RKO (cell line): ENCODE results near the gene EIF5A.

Source experiments
- DNase-seq: peaks from one replicate; pipeline ENCODE4 v3.0.0-alpha.2; 2016; ENCODE audit warnings: low spot score

The EIF5A gene

DNA sequence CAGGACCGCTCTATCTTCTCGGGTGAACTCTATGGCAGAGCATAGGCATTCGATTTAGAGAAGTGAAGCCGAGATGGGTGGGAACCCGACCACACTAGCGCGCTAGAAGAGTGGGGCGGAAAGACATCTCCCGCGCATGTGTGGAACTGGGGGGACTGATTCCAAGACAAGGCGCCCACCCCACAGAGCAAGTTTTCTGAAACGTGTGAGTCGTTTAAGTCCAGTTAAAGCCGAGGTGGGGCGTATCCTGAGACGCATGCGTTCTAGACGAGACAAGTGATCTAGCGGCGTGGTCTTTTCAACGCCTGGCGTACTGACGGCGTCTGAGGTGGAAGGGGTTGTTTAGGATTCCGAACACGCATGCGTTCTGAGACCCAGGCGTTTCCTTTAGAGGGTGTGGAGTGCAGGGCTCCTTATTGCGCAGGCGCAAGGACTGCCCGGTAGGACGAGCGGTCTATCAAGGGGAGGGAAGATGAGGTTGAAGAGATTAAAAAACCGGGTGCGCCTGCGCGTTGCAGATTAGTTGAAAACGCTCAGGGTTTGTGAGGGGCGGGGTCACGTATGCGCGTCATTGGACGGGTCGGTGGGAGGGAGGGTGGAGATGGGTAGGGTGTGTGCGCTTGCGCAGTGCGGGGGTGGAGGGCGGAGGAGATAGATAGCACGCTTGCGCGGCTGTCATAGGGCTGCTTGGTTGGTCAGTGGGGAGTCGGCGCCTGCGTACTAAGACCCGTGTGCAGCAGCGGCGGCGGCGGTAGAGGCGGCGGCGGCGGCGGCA, at the start of gene EIF5A:
EIF5A (plus strand) TSS at position 718 of the 775 bp plus-strand sequence. CDS start 2,008 bp downstream, outside the sequence.
- DNase-seq = peak; percentile 100

DNA sequence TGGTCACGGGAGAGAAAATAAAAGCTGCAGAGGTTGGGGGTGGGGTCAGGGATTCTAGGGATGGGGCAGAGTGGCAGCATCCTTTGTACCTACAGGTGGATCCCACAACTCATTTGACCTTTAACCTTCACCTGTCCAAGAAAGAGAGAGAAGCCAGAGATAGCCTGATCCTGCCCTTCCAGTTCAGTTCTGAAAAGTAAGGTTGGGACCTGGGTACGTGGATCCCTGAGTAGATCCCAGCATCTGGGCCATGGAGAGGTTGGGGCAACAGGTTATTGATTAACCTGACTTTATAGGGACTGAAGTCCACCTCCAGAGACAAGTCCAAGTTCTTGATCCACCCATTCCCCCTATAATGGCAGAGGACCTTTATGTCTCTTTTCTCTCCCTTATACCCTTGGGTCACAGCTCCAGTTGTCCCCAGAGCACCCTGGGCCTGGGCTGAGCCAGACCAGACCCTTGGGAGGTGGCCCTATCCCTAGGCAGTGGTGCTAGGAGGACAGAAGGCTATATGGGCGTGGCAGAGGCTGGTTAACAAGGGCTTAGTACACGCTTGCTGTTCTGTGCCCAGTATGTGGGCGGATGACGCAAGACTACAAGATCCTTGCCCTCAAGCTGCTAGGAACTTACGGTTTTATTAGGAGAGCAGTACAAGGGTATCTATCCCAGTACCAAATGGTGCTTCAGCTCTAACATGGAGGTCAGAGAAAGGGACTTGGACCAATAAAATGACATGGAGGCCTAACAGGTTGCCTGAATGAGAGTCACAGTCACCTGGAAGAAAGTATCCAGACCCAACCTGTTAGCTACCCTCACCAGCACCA, 48.5 kb upstream of the EIF5A start:
- peak; percentile 57 for DNase-seq

DNA sequence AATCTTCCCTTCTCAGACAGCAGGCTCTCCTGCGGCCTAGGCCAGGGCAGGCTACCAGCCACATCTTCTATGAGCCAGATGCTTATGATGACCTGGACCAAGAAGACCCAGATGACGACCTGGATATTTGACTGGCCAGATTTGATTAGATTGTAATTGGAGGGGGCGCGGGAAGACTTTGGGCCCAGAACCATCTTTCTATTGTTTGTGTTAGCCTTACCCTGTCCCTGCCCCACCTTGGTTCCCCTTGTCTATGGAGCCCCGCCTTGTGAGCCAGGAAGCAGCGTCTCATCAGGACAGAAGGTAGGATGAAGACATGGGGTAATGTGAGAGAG, 47.9 kb upstream of the EIF5A start:
- DNase-seq = no peak

DNA sequence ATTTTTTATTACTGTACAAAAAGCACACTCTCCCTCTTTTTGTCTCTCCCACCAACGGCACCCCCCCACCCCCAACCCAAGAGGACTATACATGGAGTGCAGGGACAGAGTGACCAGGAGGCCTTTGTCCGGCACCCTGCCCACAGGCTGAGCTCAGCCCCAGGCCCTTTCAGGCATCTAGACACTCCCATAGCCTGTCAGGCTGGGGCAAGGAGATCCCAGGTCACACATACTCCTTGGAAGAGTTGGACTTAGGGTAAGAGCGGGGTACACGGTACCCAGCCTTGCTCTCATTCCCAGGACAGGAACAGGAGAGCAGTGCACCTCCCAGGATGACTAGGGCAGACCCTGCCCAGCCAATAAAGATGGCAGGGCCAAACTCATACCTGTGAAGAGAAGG, 47.3 kb upstream of the EIF5A start:
- no peak for DNase-seq

DNA sequence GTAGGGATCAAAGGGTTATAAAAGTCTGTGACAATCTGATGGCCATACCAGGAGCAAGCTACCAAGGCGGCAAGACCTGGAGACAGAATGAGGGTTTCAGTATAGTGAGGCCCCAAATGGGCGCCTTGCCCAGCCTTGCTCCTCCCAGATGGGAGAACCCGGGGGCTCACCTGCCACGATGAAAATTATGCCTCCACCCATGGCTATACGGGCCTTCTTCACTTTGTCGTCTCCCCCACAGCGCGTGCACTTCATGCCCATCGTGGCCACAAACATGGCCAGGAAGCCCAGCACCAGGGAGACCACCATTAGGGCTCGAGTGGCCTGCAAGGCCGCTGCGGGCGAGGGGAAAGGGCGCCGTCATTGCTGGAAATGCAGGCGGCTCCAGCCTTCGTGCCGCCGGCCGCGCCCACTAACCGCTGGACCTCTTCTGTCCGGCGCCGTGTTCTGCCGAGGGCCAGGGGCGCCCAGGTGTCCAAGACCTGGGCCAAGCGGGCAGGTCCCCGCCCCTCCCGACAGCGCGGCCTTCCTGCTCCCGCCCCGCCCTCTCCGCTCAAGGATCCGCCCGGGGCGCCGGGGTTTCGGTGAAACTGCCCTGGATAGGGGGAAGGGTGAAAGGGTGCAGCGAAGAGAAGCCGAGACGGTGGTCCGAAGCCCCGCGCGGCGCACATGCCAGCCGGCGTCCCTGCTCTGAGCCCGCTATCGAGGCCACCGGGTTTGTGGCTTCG, 46.6 kb upstream of the EIF5A start:
- DNase-seq = peak; percentile 42

DNA sequence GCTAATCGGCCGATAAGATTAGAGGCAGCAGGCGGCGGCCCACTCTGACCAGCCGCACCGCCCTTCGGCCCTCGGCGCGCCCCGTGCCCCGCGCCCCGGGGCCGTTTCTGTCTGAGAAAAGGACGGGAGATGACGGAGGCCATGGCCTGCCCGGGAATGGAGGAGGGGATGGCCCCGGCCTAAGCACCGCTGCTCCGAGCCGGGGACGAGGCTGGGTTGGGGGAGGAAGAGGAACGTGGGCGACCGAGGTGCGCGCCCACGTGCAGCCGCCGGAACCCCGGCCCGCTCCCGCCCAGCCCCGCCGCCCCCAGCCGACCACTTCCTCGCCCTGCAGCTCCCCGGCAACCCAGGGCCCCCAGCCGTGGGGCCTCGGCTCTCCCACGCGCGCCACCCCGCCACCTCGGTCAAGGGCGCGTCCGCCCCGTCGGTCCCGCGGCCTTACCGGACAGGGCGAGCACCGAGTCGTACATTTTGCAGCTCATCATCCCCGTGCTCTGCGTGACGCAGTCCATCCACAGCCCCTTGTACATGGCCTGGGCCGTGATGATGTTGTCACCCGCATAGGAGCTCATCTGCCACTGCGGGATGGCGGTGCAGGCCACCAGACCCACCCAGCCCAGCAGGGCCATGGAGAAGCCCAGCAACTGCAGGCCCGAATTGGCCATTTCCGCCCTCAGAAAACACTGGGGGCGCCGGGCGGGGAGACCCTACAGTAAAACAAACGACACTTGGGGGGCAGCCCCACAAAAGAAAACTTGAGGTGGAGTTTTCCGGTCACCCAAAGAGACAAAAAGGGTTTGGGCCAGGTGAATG, 45.8 kb upstream of the EIF5A start:
- no peak for DNase-seq

DNA sequence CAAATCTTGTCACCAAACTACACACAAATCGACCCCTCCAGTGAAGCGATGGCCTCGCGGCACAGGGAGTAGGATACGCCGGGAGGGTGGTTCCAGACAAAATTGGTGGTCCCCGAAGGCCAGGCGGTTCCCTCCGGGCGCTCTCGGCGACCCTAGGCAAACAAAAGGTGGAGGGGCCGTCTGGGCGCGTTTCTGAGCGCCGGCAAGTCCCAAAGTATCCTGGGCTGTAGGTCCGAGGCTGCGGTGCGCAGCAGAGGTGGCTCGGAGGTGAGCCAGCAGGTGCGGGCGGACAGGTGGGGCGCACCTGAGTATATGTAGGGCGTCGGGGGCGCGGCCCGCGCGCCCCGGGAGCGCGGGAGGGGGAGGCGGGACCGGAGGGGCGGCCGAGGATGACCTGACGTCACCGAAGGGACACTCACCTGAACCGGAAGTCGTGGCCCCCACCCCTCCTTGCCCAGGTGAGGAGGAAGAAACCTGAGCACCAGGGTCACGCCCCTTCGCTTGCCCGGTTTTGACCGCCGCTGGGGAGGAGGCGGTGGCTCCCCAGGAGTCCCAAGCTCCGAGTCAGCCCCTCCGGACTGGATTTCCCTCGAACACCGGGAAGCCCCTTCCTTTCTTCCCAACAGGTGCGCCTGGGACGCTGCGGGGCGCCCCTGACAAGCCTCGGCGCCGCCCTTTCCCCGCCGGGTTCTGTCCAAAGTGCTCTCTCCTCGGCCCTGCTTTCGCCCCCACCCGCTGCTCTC, 45.1 kb upstream of the EIF5A start, which contains the start of gene CLDN7:
CLDN7 (minus strand) TSS at position 287 of the 743 bp plus-strand sequence. CDS start 435 bp downstream, outside the sequence.
- no peak for DNase-seq

DNA sequence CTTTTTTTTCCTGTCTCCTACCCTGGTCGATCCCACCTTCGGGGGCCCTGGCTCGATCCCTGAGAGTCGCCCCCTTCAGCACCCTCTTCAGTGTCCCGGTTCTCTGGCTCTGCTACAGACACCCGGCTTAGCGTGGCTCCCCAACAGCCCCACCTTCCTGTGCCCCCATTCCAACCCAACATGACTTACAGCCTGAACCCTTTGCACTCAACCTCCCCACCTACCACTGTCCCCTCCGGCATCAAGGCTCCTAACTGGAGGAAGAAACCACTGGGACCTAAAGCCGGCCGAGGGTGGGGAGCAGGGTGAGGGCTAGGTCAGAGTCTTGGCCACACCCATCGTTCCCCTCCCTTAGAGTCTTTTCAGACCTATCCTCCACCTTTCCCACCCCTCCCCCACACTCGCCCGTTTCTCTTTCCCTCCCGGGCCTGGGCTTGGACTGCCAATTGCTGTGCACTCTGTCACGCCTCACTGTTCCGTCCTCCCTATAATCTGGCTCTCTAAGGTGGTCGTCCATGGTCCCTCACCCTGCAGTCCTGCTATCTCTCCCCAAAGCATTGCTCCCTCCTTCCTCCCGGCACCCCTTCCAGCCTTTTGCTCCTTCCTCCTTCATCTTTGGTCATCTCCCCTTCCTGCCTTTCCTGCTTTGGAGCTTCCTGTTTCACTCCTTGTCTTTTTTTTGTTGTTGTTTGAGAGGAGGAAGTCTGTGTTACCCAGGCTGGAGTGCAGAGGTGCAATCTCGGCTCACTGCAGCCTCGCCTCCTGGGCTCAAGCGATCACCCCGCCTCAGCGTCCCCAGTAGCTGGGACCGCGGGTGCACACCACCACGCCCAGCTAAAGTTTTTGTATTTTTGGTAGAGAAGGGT, 44.3 kb upstream of the EIF5A start:
- no peak for DNase-seq

DNA sequence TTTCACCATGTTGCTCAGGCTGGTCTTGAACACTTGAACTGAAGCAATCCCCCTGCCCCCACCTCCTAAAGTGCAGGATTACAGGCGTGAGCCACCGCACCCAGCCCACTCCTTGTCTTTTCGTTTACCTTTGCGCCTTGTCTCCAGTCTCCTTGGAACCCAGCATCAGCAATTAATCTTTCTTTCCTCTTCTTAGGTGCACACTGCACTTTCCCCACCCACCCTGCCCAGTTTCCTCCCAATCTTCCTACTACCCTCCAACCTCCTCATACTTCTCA, 43.7 kb upstream of the EIF5A start:
- DNase-seq = no peak

DNA sequence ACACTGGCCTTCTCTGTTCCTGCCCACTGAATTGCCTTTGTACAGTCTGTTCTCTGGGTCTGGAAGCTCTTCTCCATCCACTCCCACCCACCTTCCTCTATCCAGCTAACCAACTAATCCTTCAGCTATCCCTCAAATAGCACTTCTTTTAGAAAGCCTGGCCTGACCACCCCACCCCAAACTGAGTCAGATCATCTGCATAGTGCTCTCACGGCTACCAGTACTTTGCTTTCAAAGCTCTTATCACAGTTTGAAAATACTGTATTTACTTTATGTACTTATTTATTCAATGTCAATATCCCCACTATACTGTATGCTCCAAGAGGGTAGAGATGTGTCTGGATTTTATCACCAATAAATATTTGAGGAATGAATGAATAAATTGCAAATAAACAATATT, 40.6 kb upstream of the EIF5A start:
- no peak for DNase-seq

DNA sequence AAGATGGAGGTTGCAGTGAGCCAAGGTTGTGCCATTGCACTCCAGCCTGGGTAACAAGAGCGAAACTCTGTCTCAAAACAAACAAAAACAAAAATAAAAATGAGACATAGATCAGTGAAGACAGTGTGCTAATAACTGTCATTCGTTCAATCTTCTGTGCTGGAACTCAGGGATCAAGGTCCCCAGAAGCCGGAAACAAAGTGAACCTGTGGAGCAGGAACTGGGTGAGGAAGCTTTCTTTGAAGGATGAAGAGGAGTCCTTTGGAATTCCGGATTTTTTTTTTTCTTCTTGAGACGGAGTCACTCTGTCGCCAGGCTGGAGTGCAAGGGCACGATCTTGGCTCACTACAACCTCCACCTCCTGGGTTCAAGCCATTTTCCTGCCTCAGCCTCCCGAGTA, 28.0 kb upstream of the EIF5A start:
- DNase-seq = no peak

DNA sequence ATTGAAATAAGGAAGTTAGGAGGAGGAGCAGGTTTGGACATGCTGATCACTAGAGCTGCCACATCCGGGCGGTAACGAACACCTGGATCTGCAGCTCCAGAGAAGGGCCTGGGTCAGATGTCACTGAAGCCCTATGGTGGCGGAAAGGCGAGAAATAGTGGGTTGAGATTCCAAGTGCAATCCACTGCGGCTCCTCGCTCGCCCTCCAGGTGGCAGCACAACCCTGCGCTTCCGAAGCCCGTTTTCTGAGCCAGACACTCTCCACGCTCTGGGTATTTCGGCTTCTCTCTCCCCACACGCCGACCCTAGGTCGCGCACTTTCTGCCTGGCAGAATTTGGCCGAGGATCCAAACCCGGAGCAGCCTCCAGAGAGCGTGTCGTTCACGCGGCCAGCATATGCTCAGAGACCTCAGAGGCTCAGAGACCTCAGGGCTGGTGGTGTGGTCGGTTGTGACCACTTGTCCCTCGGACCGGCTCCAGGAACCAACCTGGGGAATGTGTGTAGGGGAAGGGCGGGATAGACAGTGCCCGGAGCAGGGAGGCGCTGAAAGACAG, 26.8 kb upstream of the EIF5A start:
- DNase-seq = peak; percentile 89

DNA sequence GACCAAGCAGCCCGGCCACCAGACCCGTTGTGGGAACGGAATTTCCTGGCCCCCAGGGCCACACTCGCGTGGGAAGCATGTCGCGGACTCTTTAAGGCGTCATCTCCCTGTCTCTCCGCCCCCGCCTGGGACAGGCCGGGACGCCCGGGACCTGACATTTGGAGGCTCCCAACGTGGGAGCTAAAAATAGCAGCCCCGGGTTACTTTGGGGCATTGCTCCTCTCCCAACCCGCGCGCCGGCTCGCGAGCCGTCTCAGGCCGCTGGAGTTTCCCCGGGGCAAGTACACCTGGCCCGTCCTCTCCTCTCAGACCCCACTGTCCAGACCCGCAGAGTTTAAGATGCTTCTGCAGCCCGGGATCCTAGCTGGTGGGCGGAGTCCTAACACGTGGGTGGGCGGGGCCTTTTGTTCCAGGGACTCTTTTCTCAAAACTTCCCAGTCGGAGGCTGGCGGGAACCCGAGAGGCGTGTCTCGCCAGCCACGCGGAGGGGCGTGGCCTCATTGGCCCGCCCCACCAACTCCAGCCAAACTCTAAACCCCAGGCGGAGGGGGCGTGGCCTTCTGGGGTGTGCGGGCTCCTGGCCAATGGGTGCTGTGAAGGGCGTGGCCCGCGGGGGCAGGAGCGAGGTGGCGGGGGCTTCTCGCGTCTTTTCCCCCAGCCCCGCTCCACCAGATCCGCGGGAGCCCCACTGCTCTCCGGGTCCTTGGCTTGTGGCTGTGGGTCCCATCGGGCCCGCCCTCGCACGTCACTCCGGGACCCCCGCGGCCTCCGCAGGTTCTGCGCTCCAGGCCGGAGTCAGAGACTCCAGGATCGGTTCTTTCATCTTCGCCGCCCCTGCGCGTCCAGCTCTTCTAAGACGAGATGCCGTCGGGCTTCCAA, 26.1 kb upstream of the EIF5A start, which contains the start of gene SLC2A4:
SLC2A4 (plus strand) TSS at position 645 of the 879 bp plus-strand sequence; CDS start at position 862, 217 bp downstream.
- peak; percentile 94 for DNase-seq

DNA sequence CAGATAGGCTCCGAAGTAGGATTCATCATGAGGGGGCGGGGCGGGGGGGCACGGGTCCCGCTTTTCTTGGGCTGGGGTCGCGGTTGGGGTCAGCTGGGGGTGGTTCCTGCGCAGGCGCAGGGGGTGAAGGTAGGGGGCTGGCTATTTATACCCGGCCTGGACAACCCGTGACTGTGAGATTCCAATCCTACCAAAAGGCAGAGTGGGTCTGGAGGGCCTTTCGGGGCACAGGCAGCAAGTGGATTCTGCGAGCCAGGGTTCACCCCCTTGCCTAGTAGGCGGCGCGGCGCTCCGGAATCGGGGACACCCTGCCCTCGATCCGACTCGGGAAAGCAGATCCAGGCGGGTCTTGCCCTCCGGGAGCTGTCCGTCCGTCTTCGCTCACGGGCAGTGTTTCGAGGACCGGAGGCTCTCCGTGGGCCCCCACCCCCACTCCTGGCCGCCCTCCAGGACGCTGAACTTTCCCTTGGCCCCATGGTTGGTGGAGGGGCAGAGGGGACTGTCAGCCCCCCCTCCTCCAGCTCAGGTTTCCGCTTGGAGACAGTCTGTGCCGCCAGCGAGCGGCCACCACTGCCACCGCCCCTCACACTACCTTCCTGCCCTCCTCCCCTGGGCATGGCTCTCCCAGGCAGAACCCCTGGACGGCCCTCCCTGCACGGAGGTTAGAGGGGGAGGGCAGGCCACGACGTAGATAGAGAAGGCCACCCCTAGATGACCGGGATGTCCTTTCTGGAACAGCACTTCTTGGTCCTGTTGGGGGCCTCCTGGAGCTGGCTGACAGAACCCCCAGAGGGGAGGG, 25.3 kb upstream of the EIF5A start:
- DNase-seq = no peak

DNA sequence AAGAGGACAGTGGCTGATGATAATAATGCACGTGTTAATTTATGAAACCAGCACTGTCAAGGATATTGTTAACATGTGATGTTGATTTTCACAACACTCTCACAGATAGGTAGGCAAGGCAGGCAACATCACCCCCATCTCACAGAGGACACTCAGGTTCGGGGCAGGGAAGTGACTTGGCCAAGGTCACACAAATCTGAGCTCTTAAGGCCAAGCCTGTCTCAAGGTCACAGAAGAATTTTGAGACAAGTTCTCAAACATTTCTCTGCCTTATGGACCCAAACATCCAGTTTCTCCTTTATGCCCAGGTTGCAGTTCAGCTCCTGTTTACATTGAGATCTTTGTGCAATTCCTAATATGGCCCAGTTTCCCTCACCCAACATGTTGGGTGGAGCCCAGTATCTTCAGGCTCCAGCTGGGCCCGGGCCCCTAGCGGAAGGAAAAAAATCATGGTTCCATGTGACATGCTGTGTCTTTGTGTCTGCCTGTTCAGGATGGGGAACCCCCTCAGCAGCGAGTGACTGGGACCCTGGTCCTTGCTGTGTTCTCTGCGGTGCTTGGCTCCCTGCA, 24.6 kb upstream of the EIF5A start:
- no peak for DNase-seq

DNA sequence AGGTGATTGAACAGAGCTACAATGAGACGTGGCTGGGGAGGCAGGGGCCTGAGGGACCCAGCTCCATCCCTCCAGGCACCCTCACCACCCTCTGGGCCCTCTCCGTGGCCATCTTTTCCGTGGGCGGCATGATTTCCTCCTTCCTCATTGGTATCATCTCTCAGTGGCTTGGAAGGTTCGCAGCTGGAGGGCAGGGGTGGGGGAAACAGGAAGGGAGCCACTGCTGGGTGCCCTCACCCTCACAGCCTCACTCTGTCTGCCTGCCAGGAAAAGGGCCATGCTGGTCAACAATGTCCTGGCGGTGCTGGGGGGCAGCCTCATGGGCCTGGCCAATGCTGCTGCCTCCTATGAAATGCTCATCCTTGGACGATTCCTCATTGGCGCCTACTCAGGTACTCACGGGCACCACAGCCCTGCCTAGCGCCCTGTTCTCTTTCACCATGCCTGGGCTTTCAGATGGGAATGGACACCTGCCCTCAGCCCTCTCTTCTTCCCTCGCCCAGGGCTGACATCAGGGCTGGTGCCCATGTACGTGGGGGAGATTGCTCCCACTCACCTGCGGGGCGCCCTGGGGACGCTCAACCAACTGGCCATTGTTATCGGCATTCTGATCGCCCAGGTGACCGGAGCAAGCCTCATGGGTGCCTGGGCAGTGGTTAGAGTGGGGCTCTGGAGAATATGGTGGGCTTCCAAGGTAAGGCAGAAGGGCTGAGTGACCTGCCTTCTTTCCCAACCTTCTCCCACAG, 23.8 kb upstream of the EIF5A start:
- no peak for DNase-seq

DNA sequence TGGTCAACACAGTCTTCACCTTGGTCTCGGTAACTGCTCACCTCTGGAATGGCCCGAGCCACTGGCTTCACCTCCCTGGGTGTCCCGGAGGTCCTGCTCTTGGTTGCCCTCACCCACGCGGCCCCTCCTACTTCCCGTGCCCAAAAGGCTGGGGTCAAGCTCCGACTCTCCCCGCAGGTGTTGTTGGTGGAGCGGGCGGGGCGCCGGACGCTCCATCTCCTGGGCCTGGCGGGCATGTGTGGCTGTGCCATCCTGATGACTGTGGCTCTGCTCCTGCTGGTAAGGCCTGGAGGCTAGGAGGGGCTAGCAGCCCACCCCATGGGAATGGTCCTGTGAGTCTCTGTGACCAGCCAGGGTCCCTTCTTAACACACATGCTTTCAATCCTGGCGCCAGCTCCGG, 22.5 kb upstream of the EIF5A start:
- no peak for DNase-seq
